NT2/D1 (cell line): ENCODE results near the gene ZNF205.

ENCODE experiments used
- SUZ12 ChIP-seq: IDR thresholded peaks from 2 replicates; pipeline ENCODE4 v1.6.1; 2011; ENCODE audit not compliant: insufficient read length, insufficient read depth; ENCODE audit errors: extremely low read depth
- YY1 ChIP-seq: IDR thresholded peaks from 2 replicates; pipeline ENCODE4 v1.6.1; 2011; ENCODE audit not compliant: insufficient read length, insufficient read depth
- ZNF274 ChIP-seq: IDR thresholded peaks from 2 replicates; pipeline ENCODE4 v1.6.1; 2011; ENCODE audit warnings: mild to moderate bottlenecking, low read depth, low read length

DNA sequence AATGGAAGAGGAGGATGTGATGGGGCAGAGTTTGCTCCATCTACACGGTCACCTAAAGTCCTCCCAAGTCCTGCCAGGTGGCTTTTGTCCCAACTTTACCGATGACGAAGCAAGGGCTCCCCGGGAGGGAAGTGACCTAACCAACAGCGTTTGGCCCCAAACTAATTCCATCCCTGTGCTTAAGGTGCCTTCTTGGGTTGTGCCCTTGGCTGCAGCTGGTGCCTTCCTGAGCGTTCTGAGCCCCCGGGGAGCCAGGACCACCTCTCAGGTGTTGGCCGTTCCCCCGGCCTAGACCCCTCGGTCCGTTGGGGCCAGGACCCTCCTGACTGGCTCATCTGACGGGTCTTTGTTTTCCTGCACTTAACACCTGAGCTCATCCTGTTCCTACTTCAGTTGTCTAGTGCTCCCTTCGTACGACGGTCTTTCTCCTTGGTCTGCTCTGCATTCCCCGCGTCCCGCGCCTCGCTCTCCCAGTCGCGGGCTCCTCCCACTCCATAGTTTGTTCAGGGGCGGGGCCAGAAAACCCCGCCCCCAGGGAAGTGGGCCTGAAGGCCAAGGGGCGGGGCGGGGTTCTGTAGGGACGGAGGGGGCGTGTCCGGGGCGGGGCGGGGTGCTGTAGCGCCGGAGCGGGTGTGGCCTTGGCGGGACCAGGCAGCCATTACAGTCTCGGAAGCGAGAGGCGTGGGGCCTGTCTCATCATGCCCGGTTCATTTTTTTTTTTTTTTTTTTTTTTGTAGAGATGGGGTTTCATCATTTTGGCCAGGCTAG is 12.5 kb upstream of the ZNF205 start:
- TF ChIP-seq SUZ12 (no peak), YY1 (peak; percentile 4), ZNF274 (no peak)
